CD14-positive monocyte (primary cell): Measurements from ENCODE around the gene TICRR. TPM values are rescaled to one million over a fixed set of nuclear protein-coding genes. Genes with fewer than 3 reads are reported as not detected.
A peak's percentile ranks its signal among the peaks of the same experiment; 100 is the strongest.

Source experiments
- DNase-seq, 3 donors: peaks; one replicate each; pipeline ENCODE4 v3.0.0-alpha.2; 2011 to 2022
- H2AFZ ChIP-seq: 2 replicates; pipeline ENCODE4 v1.6.0; 2012; ENCODE audit warnings: mild to moderate bottlenecking, low read depth, low read length, inconsistent platforms; ENCODE audit not compliant: insufficient read depth, poor library complexity, severe bottlenecking
- H3K27ac ChIP-seq, 2 donors: 1 replicate in 1 of 2; 2 replicates in 1 of 2; pipeline ENCODE4 v1.5.1; 2012 to 2013; ENCODE audit warnings: low read length in 2 of 2, control low read depth in 1 of 2, inconsistent platforms in 1 of 2, low read depth in 1 of 2, mild to moderate bottlenecking in 1 of 2
- H3K27me3 ChIP-seq, 2 donors: one replicate each; pipeline versions ENCODE4 v1.6.0 to v1.6.1; 2011 to 2013; ENCODE audit warnings: low read length in 2 of 2; ENCODE audit not compliant: control insufficient read depth in 2 of 2, insufficient read depth in 2 of 2
- H3K36me3 ChIP-seq, 2 donors: replicated peaks in 1 of 2; 1 replicate in 1 of 2; 2 replicates in 1 of 2; pipeline versions ENCODE4 v1.5.1 to v1.6.1; 2012 to 2013; ENCODE audit warnings: low read length in 2 of 2, control low read depth in 1 of 2, inconsistent platforms in 1 of 2, mild to moderate bottlenecking in 1 of 2; ENCODE audit not compliant: insufficient read depth in 2 of 2, control insufficient read depth in 1 of 2
- H3K4me1 ChIP-seq, 2 donors: 1 replicate in 1 of 2; 2 replicates in 1 of 2; pipeline versions ENCODE4 v1.5.1 to v1.6.1; 2012 to 2013; ENCODE audit warnings: low read length in 2 of 2, control low read depth in 1 of 2, inconsistent platforms in 1 of 2, mild to moderate bottlenecking in 1 of 2, moderate library complexity in 1 of 2; ENCODE audit not compliant: insufficient read depth in 2 of 2, control insufficient read depth in 1 of 2
- H3K4me2 ChIP-seq: replicated peaks from 2 replicates; pipeline ENCODE3; 2012; ENCODE audit warnings: low read length, moderate library complexity, mild to moderate bottlenecking; ENCODE audit not compliant: poor library complexity, severe bottlenecking; ENCODE audit errors: extremely low read depth
- H3K4me3 ChIP-seq, 3 experiments: fragments of 200-600 bp in 1 of 3; sonication (generic) in 1 of 3; replicated peaks in 1 of 3; 1 replicate in 2 of 3; 2 replicates in 1 of 3; pipeline ENCODE4 v1.5.1; 2011 to 2013; ENCODE audit warnings: low read length in 3 of 3, mild to moderate bottlenecking in 3 of 3, control low read depth in 2 of 3, low read depth in 2 of 3, inconsistent platforms in 1 of 3, moderate library complexity in 1 of 3
- H3K79me2 ChIP-seq: 2 replicates; pipeline ENCODE4 v1.6.0; 2012; ENCODE audit warnings: mild to moderate bottlenecking, control low read depth, inconsistent platforms, low read length, moderate library complexity; ENCODE audit not compliant: insufficient read depth
- H3K9ac ChIP-seq: 2 replicates; pipeline ENCODE4 v1.6.0; 2017; ENCODE audit warnings: low read length, mild to moderate bottlenecking; ENCODE audit not compliant: insufficient read depth, poor library complexity, severe bottlenecking
- H3K9me3 ChIP-seq, 2 donors: replicated peaks in 1 of 2; 1 replicate in 1 of 2; 2 replicates in 1 of 2; pipeline versions ENCODE4 v1.5.1 to v1.6.1; 2012 to 2013; ENCODE audit warnings: low read length in 2 of 2, control low read depth in 1 of 2; ENCODE audit not compliant: control insufficient read depth in 1 of 2, insufficient read depth in 1 of 2
- H4K20me1 ChIP-seq: 2 replicates; pipeline ENCODE4 v1.6.0; 2012; ENCODE audit warnings: mild to moderate bottlenecking, low read length, control low read depth, moderate library complexity; ENCODE audit not compliant: insufficient read depth
- H3K27ac Mint-ChIP-seq, 7 donors: one replicate each; pipeline ENCODE4 v1.8.0; 2020; ENCODE audit warnings: mild to moderate bottlenecking in 7 of 7, mixed read lengths in 7 of 7, moderate library complexity in 6 of 7, inconsistent platforms in 2 of 7
- H3K27me3 Mint-ChIP-seq, 3 donors: one replicate each; pipeline ENCODE4 v1.8.0; 2021 to 2022; ENCODE audit warnings: low read depth in 3 of 3, mild to moderate bottlenecking in 3 of 3, mixed read lengths in 3 of 3, moderate library complexity in 3 of 3, inconsistent platforms in 1 of 3
- H3K36me3 Mint-ChIP-seq, 2 donors: one replicate each; pipeline ENCODE4 v1.8.0; 2020; ENCODE audit warnings: mixed read lengths in 2 of 2, inconsistent platforms in 1 of 2, mild to moderate bottlenecking in 1 of 2
- H3K4me1 Mint-ChIP-seq: one replicate; pipeline ENCODE4 v1.8.0; 2020; ENCODE audit warnings: mild to moderate bottlenecking, mixed read lengths
- H3K4me3 Mint-ChIP-seq, 2 donors: one replicate each; pipeline ENCODE4 v1.8.0; 2020; ENCODE audit warnings: mild to moderate bottlenecking in 2 of 2, mixed read lengths in 2 of 2, moderate library complexity in 1 of 2
- H3K9me3 Mint-ChIP-seq, 7 donors: one replicate each; pipeline ENCODE4 v1.8.0; 2020 to 2022; ENCODE audit warnings: mixed read lengths in 7 of 7, mild to moderate bottlenecking in 6 of 7, moderate library complexity in 6 of 7, inconsistent platforms in 2 of 7
- CTCF ChIP-seq: fragments of 200-600 bp; IDR thresholded peaks from one replicate; pipeline ENCODE4 v1.8.0; 2022; ENCODE audit warnings: antibody characterized with exemption, mild to moderate bottlenecking
- WGBS: methylation state at CpG from one replicate; pipeline ENCODE4 v1.1.5; 2013; ENCODE audit warnings: missing lambda C conversion rate; ENCODE audit not compliant: insufficient coverage; 5-methylcytosine and 5-hydroxymethylcytosine counted together
- intact Hi-C, 2 donors: fragments of 100-400 bp; cut with micrococcal nuclease; formaldehyde crosslinking; loops; one replicate each; pipeline versions ENCODE4 v1.15.0 to v1.15.1; 2023
- polyA plus RNA-seq, 3 donors: library from polyadenylated mRNA; depleted of rRNA in 1 of 3; unstranded in 2 of 3; stranded (reverse) in 1 of 3; fragments of 300-500 nt in 2 of 3; fragments of >200 nt in 1 of 3; fragmentation: Illumina TruSeq in 2 of 3; gene quantifications; 1 replicate in 2 of 3; 2 replicates in 1 of 3; pipeline ENCODE4 v1.2.3, GENCODE V29; 2012 to 2021

Gene TICRR
- polyA plus RNA-seq, 3 donors: not detected

GRCh38 chr15:89586651-89587050 is 11.4 kb downstream of the TICRR start:
- peaks cover 29 to 40% of the 10 kb centered on the region in 2 donors for H3K36me3 Mint-ChIP-seq
- Histone ChIP-seq H3K27ac (peak overlapping the region in 1 of 2 donors; percentile 42), H3K4me1 (no peaks in the 10 kb centered on the region), H3K36me3 (peaks cover 61 to 91% of the 10 kb centered on the region in 2 donors), H3K27me3 (no peaks in the 10 kb centered on the region), H3K4me2 (no peak overlapping the region), H4K20me1 (no peaks in the 10 kb centered on the region), H2AFZ (no peak overlapping the region), H3K4me3 (no peak overlapping the region), H3K9ac (no peak overlapping the region), H3K79me2 (peaks cover 61% of the 10 kb centered on the region), H3K9me3 (no peaks in the 10 kb centered on the region)
- no peaks in the 10 kb centered on the region for H3K9me3 Mint-ChIP-seq
- no peaks in the 10 kb centered on the region for H3K4me1 Mint-ChIP-seq
- TF ChIP-seq CTCF: no peak
- H3K27ac Mint-ChIP-seq: no peak overlapping the region
- intact Hi-C loops: no loop called here
- 100% methylated on average over 2 of the region's 2 CpGs for WGBS
- no peak overlapping the region for H3K4me3 Mint-ChIP-seq
- H3K27me3 Mint-ChIP-seq: no peaks in the 10 kb centered on the region
- DNase-seq: no peak

- H4K20me1 ChIP-seq: no peaks in the 10 kb centered on the region
- no peak overlapping the region for H3K4me3 ChIP-seq
- Mint-ChIP-seq H3K27ac (no peak overlapping the region), H3K4me3 (no peak overlapping the region), H3K9me3 (no peaks in the 10 kb centered on the region), H3K27me3 (no peaks in the 10 kb centered on the region), H3K36me3 (peaks cover 32 to 41% of the 10 kb centered on the region in 2 donors), H3K4me1 (no peaks in the 10 kb centered on the region)
- TF ChIP-seq CTCF: no peak
- no peaks in the 10 kb centered on the region for H3K9me3 ChIP-seq
- DNase-seq: peak in 1 of 3 donors; percentile 10
- no peaks in the 10 kb centered on the region for H3K4me1 ChIP-seq
- peaks cover 68 to 92% of the 10 kb centered on the region in 2 donors for H3K36me3 ChIP-seq
- H3K79me2 ChIP-seq: peaks cover 49% of the 10 kb centered on the region
- no peak overlapping the region for H3K4me2 ChIP-seq
- WGBS: 33% methylated on average over 4 of the region's 4 CpGs
- no peak overlapping the region for H2AFZ ChIP-seq
- intact Hi-C loops: no loop called here
- H3K27ac ChIP-seq: peak overlapping the region in 1 of 2 donors; percentile 19
- no peaks in the 10 kb centered on the region for H3K27me3 ChIP-seq
- H3K9ac ChIP-seq: no peak overlapping the region
These were observed 12.7 kb downstream of the TICRR start for GRCh38 chr15:89587955-89588354.
